H9 (cell line): ENCODE measurements around the gene CALML4. TPM values are rescaled to one million over a fixed set of nuclear protein-coding genes. Genes with fewer than 3 reads are reported as not detected.

Source experiments
- DNase-seq: peaks from one replicate; pipeline ENCODE4 v3.0.0-alpha.2; 2017
- H2AFZ ChIP-seq: one replicate; pipeline ENCODE4 v1.6.1; 2013; ENCODE audit warnings: mild to moderate bottlenecking, low read length, control low read depth, moderate library complexity
- H2AK5ac ChIP-seq: 2 replicates; pipeline ENCODE4 v1.6.1; 2013; ENCODE audit warnings: low read length, control low read depth, mixed read lengths; ENCODE audit not compliant: insufficient read length
- H2BK120ac ChIP-seq: one replicate; pipeline ENCODE4 v1.6.1; 2013; ENCODE audit warnings: low read depth, mild to moderate bottlenecking, low read length, control low read depth, inconsistent platforms; ENCODE audit not compliant: poor library complexity, severe bottlenecking
- H2BK12ac ChIP-seq: 2 replicates; pipeline ENCODE4 v1.6.1; 2013; ENCODE audit warnings: low read length, control low read depth, mixed read lengths, low read depth; ENCODE audit not compliant: insufficient read length
- H2BK15ac ChIP-seq: 2 replicates; pipeline ENCODE4 v1.6.1; 2013; ENCODE audit warnings: low read depth, low read length, control low read depth
- H2BK20ac ChIP-seq: one replicate; pipeline ENCODE4 v1.6.1; 2013; ENCODE audit warnings: low read depth, mild to moderate bottlenecking, low read length, control low read depth, inconsistent platforms; ENCODE audit not compliant: poor library complexity, severe bottlenecking
- H2BK5ac ChIP-seq: 2 replicates; pipeline ENCODE4 v1.6.1; 2013; ENCODE audit warnings: low read length, control low read depth, mixed read lengths; ENCODE audit not compliant: insufficient read length
- H3K14ac ChIP-seq: 2 replicates; pipeline ENCODE4 v1.6.1; 2013; ENCODE audit warnings: low read length, control low read depth; ENCODE audit not compliant: insufficient read depth
- H3K18ac ChIP-seq: 2 replicates; pipeline ENCODE4 v1.6.1; 2013; ENCODE audit warnings: low read depth, mild to moderate bottlenecking, mixed read lengths, low read length, control low read depth; ENCODE audit not compliant: insufficient read length
- H3K23ac ChIP-seq: 2 replicates; pipeline ENCODE4 v1.6.1; 2013; ENCODE audit warnings: low read length, control low read depth, mixed read lengths, low read depth; ENCODE audit not compliant: insufficient read length
- H3K23me2 ChIP-seq: 2 replicates; pipeline ENCODE4 v1.6.1; 2013; ENCODE audit warnings: low read depth, mild to moderate bottlenecking, mixed read lengths, low read length, control low read depth; ENCODE audit not compliant: insufficient read length, poor library complexity, severe bottlenecking
- H3K27ac ChIP-seq: 2 replicates; pipeline ENCODE4 v1.5.1; 2013; ENCODE audit warnings: low read length, control low read depth, mixed read lengths, low read depth; ENCODE audit not compliant: insufficient read length
- H3K27me3 ChIP-seq: 2 replicates; pipeline ENCODE4 v1.6.1; 2013; ENCODE audit warnings: low read length, control low read depth, inconsistent platforms; ENCODE audit not compliant: insufficient read depth
- H3K4ac ChIP-seq: 2 replicates; pipeline ENCODE4 v1.6.1; 2013; ENCODE audit warnings: low read depth, mild to moderate bottlenecking, control low read depth, inconsistent platforms, low read length, moderate library complexity
- H3K4me1 ChIP-seq: 2 replicates; pipeline ENCODE4 v1.6.1; 2013; ENCODE audit warnings: low read length, control low read depth, inconsistent platforms; ENCODE audit not compliant: insufficient read depth
- H3K4me2 ChIP-seq: 2 replicates; pipeline ENCODE4 v1.6.1; 2013; ENCODE audit warnings: low read length, control low read depth, mixed read lengths; ENCODE audit not compliant: insufficient read length, insufficient read depth
- H3K56ac ChIP-seq: 2 replicates; pipeline ENCODE4 v1.6.1; 2013; ENCODE audit warnings: low read depth, mild to moderate bottlenecking, mixed read lengths, low read length, control low read depth; ENCODE audit not compliant: insufficient read length
- H3K79me1 ChIP-seq: 2 replicates; pipeline ENCODE4 v1.6.1; 2013; ENCODE audit warnings: low read depth, mild to moderate bottlenecking, moderate library complexity, low read length, control low read depth, inconsistent platforms; ENCODE audit not compliant: insufficient read depth, poor library complexity, severe bottlenecking
- H3K79me2 ChIP-seq: 2 replicates; pipeline ENCODE4 v1.6.1; 2013; ENCODE audit warnings: low read length, control low read depth, inconsistent platforms; ENCODE audit not compliant: insufficient read depth
- H3K9ac ChIP-seq: 2 replicates; pipeline ENCODE4 v1.6.1; 2013; ENCODE audit warnings: low read length, control low read depth, mixed read lengths; ENCODE audit not compliant: insufficient read length; ENCODE audit errors: extremely low read depth
- H3K9me3 ChIP-seq: one replicate; pipeline ENCODE4 v1.6.1; 2013; ENCODE audit warnings: low read depth, low read length, inconsistent platforms; ENCODE audit not compliant: control insufficient read depth
- H3T11ph ChIP-seq: one replicate; pipeline ENCODE4 v1.6.1; 2013; ENCODE audit warnings: mild to moderate bottlenecking, low read length, control low read depth, inconsistent platforms
- H4K20me1 ChIP-seq: one replicate; pipeline ENCODE4 v1.6.1; 2013; ENCODE audit not compliant: control insufficient read depth, insufficient read length, insufficient read depth
- H4K5ac ChIP-seq: 2 replicates; pipeline ENCODE4 v1.6.1; 2013; ENCODE audit warnings: low read depth, mild to moderate bottlenecking, mixed read lengths, low read length, control low read depth; ENCODE audit not compliant: insufficient read length
- H4K8ac ChIP-seq: replicated peaks from 2 replicates; pipeline ENCODE4 v1.6.1; 2013; ENCODE audit warnings: low read length, control low read depth, mixed read lengths, low read depth; ENCODE audit not compliant: insufficient read length
- H4K91ac ChIP-seq: 2 replicates; pipeline ENCODE4 v1.6.1; 2013; ENCODE audit warnings: low read depth, mild to moderate bottlenecking, moderate library complexity, mixed read lengths, low read length, control low read depth; ENCODE audit not compliant: insufficient read length
- H3K27ac Mint-ChIP-seq, 3 experiments: 2 replicates in 2 of 3; 3 replicates in 1 of 3; pipeline ENCODE4 v1.8.0; 2020 to 2021; ENCODE audit warnings: mixed read lengths in 3 of 3, mild to moderate bottlenecking in 1 of 3, moderate library complexity in 1 of 3
- H3K27me3 Mint-ChIP-seq: 2 replicates; pipeline ENCODE4 v1.8.0; 2021; ENCODE audit warnings: low read depth, mild to moderate bottlenecking, moderate library complexity, mixed read lengths
- H3K36me3 Mint-ChIP-seq, 3 experiments: 2 replicates in 2 of 3; 3 replicates in 1 of 3; pipeline ENCODE4 v1.8.0; 2020 to 2021; ENCODE audit warnings: low read depth in 3 of 3, mixed read lengths in 3 of 3; ENCODE audit not compliant: insufficient read depth in 1 of 3
- H3K4me1 Mint-ChIP-seq, 2 experiments: 2 replicates each; pipeline ENCODE4 v1.8.0; 2020; ENCODE audit warnings: mixed read lengths in 2 of 2
- H3K4me3 Mint-ChIP-seq, 2 experiments: 2 replicates in 1 of 2; 3 replicates in 1 of 2; pipeline ENCODE4 v1.8.0; 2020 to 2021; ENCODE audit warnings: mild to moderate bottlenecking in 2 of 2, mixed read lengths in 2 of 2, moderate library complexity in 1 of 2
- H3K9me3 Mint-ChIP-seq, 2 experiments: 2 replicates in 1 of 2; 3 replicates in 1 of 2; pipeline ENCODE4 v1.8.0; 2020; ENCODE audit warnings: mild to moderate bottlenecking in 2 of 2, mixed read lengths in 2 of 2, moderate library complexity in 1 of 2
- WGBS: extraction: QIAGEN DNeasy Blood & Tissue Kit; methylation state at CpG from one replicate; pipeline ENCODE4 v1.1.7; 2013; ENCODE audit warnings: missing lambda C conversion rate, low lambda C conversion rate, mixed read lengths; ENCODE audit not compliant: insufficient read length; ENCODE audit errors: extremely low coverage; 5-methylcytosine and 5-hydroxymethylcytosine counted together
- total RNA-seq: library from RNA; stranded (reverse); gene quantifications from 2 replicates; pipeline ENCODE4 v1.2.1, GENCODE V29; 2021
- TF ChIP-seq, protein P1 (sequence below): fragments of 200-600 bp; sonication (generic); conservative IDR thresholded peaks from 3 replicates; pipeline ENCODE4 v1.8.0; 2021; ENCODE audit warnings: antibody characterized with exemption, mild to moderate bottlenecking

CALML4 gene
- total RNA-seq, 1 experiment from 2014 or later: 11.8 TPM

DNA sequence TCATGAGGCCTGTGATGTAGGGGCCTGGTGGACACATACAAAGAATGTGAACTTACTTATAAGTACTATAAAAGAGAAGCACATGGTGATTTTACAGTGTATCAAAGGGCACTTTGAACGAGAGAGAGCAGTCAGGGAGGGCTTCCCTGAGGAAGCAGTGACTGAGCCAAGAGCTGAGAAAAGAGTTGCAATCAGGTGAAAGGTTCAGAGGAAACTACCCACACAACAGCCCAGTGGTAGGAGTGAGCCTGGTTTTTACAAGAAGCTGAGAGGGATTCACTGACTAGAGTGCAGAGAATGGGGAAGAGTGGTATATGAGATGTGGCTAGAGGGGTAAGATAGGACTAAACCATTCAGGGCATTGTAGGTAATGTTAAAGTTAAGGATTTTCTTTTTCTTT is 57.1 kb downstream of the CALML4 start:
- no peak overlapping the region for H2BK20ac ChIP-seq
- no peaks in the 10 kb centered on the region for H4K20me1 ChIP-seq
- WGBS: no CpG with 5 or more reads among the region's 1 CpG

More for the DNA sequence above, 57.1 kb downstream of the CALML4 start:
- Histone ChIP-seq H3K4me1 (no peaks in the 10 kb centered on the region), H4K91ac (no peak overlapping the region), H3K4me2 (no peak overlapping the region), H3K23ac (no peak overlapping the region), H3K14ac (no peak overlapping the region), H2BK12ac (no peak overlapping the region), H3K4ac (no peak overlapping the region), H4K5ac (no peak overlapping the region), H3K27ac (no peak overlapping the region), H3K23me2 (no peaks in the 10 kb centered on the region), H4K8ac (no peak overlapping the region), H3K27me3 (no peaks in the 10 kb centered on the region), H2AFZ (no peak overlapping the region), H3K18ac (no peak overlapping the region), H3K9me3 (no peaks in the 10 kb centered on the region), H2BK120ac (no peak overlapping the region), H3K9ac (no peak overlapping the region), H2BK5ac (no peak overlapping the region), H3K79me2 (no peaks in the 10 kb centered on the region), H3K79me1 (no peaks in the 10 kb centered on the region), H3T11ph (no peak overlapping the region), H3K56ac (no peak overlapping the region), H2AK5ac (no peak overlapping the region), H2BK15ac (no peak overlapping the region)
- H3K4me1 Mint-ChIP-seq: peaks cover 4 to 11% of the 10 kb centered on the region in 2 experiments
- H3K4me3 Mint-ChIP-seq: no peak overlapping the region; a peak in 1 of 5 replicates
- peaks cover 5 to 13% (median 10%) of the 10 kb centered on the region in 3 experiments; a peak in 5 of 7 replicates for H3K36me3 Mint-ChIP-seq
- peak overlapping the region in 2 of 3 experiments; percentile 7 to 76; a peak in 4 of 7 replicates for H3K27ac Mint-ChIP-seq
- no peaks in the 10 kb centered on the region for H3K9me3 Mint-ChIP-seq
- H3K27me3 Mint-ChIP-seq: no peaks in the 10 kb centered on the region
- no peak for DNase-seq
- TF ChIP-seq, protein P1, sequence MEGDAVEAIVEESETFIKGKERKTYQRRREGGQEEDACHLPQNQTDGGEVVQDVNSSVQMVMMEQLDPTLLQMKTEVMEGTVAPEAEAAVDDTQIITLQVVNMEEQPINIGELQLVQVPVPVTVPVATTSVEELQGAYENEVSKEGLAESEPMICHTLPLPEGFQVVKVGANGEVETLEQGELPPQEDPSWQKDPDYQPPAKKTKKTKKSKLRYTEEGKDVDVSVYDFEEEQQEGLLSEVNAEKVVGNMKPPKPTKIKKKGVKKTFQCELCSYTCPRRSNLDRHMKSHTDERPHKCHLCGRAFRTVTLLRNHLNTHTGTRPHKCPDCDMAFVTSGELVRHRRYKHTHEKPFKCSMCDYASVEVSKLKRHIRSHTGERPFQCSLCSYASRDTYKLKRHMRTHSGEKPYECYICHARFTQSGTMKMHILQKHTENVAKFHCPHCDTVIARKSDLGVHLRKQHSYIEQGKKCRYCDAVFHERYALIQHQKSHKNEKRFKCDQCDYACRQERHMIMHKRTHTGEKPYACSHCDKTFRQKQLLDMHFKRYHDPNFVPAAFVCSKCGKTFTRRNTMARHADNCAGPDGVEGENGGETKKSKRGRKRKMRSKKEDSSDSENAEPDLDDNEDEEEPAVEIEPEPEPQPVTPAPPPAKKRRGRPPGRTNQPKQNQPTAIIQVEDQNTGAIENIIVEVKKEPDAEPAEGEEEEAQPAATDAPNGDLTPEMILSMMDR: no peak
